GM21367 (cell line): ENCODE results near the gene TRIOBP.
"Not testable (repeated sequence)": the region's sequence is repeated elsewhere in the genome, so short reads cannot be mapped to it uniquely, and the experiment has no call there.

Experiments
- ATAC-seq: cut with Tn5 transposase; IDR thresholded peaks from one replicate; pipeline ENCODE4 v1.9.1; 2021; ENCODE audit not compliant: unreplicated experiment

Gene TRIOBP

GRCh38 chr22:37717746-37718305 lies 21.0 kb downstream of the TRIOBP start:
- ATAC-seq, result not testable (repeated sequence)

GRCh38 chr22:37725551-37726240 lies 28.8 kb downstream of the TRIOBP start:
- ATAC-seq, result no peak

- ATAC-seq, result no peak
Measured at GRCh38 chr22:37726241-37726887, 29.5 kb downstream of the TRIOBP start.

- ATAC-seq, result no peak
Measured at GRCh38 chr22:37728620-37729019, 31.8 kb downstream of the TRIOBP start.

- ATAC-seq, result no peak
Measured at GRCh38 chr22:37731804-37732471, 35.1 kb downstream of the TRIOBP start.

- no peak for ATAC-seq
Measured at GRCh38 chr22:37732699-37733607, 36.1 kb downstream of the TRIOBP start.

- no peak for ATAC-seq
Measured at GRCh38 chr22:37733625-37734401, 37.0 kb downstream of the TRIOBP start.

GRCh38 chr22:37734402-37734700 lies 37.5 kb downstream of the TRIOBP start:
- no peak for ATAC-seq

GRCh38 chr22:37734964-37735451 lies 38.2 kb downstream of the TRIOBP start:
- ATAC-seq, result no peak

GRCh38 chr22:37739035-37739434 lies 42.2 kb downstream of the TRIOBP start:
- no peak for ATAC-seq

- ATAC-seq, result no peak
Measured at GRCh38 chr22:37739611-37740049, 42.8 kb downstream of the TRIOBP start.

GRCh38 chr22:37740455-37741311 lies 43.8 kb downstream of the TRIOBP start:
- ATAC-seq, result no peak

- no peak for ATAC-seq
Measured at GRCh38 chr22:37741312-37741795, 44.5 kb downstream of the TRIOBP start.

GRCh38 chr22:37742376-37743171 lies 45.7 kb downstream of the TRIOBP start:
- no peak for ATAC-seq

- ATAC-seq, result no peak
Measured at GRCh38 chr22:37744589-37744988, 47.7 kb downstream of the TRIOBP start.

GRCh38 chr22:37745548-37746365 lies 48.9 kb downstream of the TRIOBP start:
- ATAC-seq, result peak; percentile 38

GRCh38 chr22:37746366-37747079 lies 49.7 kb downstream of the TRIOBP start:
- peak; percentile 32 for ATAC-seq
